C4-2B (cell line): ENCODE data around the gene SCYL1.

Experiments used
- ZFX ChIP-seq: fragments of 450-650 bp; IDR thresholded peaks from 2 replicates; pipeline ENCODE4 v1.6.1; 2017
- TF ChIP-seq, protein P1 (sequence below): fragments of 450-650 bp; conservative IDR thresholded peaks from 2 replicates; pipeline ENCODE4 v1.5.1; 2017; ENCODE audit warnings: mild to moderate bottlenecking

DNA sequence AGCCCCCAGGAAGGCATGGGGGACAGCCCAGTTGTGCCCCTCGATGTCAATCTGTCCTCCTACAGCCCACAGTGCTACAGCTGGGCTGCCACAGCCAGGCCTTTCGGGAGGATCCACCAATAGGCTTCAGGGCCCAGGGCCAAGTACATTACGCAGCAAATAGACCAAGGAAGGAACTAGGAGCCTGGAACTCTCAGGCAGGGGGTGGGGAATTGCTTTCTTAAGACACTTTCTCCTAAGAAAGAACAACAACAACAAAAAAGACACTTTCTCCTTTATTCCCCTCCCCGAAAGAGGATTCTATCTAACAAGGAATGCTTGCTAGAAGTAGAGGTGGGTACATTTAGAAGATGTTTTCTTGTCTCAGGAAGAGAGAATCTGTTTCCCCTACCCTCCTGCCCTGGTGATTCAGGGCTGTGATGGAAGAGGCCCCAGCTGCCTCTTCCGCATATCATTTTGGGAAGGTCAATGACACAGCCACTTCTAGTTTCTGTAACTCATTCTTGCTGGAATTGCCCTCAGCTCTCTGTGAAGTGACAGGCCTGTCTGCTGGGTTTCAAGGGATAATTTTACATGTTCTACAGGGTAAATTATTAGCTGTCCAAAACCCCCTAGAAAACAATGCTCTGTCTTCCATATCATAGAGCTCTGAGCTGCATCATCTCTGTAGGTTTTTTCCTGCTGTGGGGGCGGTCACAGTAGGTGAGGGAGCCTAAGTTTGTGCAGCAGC, 32.1 kb upstream of the SCYL1 start:
- TF ChIP-seq, protein P1, sequence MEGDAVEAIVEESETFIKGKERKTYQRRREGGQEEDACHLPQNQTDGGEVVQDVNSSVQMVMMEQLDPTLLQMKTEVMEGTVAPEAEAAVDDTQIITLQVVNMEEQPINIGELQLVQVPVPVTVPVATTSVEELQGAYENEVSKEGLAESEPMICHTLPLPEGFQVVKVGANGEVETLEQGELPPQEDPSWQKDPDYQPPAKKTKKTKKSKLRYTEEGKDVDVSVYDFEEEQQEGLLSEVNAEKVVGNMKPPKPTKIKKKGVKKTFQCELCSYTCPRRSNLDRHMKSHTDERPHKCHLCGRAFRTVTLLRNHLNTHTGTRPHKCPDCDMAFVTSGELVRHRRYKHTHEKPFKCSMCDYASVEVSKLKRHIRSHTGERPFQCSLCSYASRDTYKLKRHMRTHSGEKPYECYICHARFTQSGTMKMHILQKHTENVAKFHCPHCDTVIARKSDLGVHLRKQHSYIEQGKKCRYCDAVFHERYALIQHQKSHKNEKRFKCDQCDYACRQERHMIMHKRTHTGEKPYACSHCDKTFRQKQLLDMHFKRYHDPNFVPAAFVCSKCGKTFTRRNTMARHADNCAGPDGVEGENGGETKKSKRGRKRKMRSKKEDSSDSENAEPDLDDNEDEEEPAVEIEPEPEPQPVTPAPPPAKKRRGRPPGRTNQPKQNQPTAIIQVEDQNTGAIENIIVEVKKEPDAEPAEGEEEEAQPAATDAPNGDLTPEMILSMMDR = no peak
- TF ChIP-seq ZFX = no peak
